Ovary (tissue), 3 donors: Measurements from ENCODE around the gene AGPS.

Experiments used
- EP300 ChIP-seq: sonication (generic); formaldehyde crosslinking; IDR thresholded peaks from one replicate; pipeline ENCODE4 v1.6.1; 2017; ENCODE audit warnings: antibody characterized with exemption
- POLR2A ChIP-seq: fragments of 450-650 bp; IDR thresholded peaks from one replicate; pipeline ENCODE4 v1.6.1; 2017; ENCODE audit warnings: antibody characterized with exemption, mild to moderate bottlenecking, moderate library complexity
- TF ChIP-seq, protein P1 (sequence below), 3 donors: fragments of 450-650 bp in 2 of 3; fragments of 200-600 bp in 1 of 3; IDR thresholded peaks; one replicate each; pipeline versions ENCODE4 v1.5.1 to v1.8.0; 2016 to 2022; ENCODE audit warnings: antibody characterized with exemption in 3 of 3, mild to moderate bottlenecking in 1 of 3
- donor health status: DM: no; HTN: no; CAD: no.

- TF ChIP-seq, protein P1, sequence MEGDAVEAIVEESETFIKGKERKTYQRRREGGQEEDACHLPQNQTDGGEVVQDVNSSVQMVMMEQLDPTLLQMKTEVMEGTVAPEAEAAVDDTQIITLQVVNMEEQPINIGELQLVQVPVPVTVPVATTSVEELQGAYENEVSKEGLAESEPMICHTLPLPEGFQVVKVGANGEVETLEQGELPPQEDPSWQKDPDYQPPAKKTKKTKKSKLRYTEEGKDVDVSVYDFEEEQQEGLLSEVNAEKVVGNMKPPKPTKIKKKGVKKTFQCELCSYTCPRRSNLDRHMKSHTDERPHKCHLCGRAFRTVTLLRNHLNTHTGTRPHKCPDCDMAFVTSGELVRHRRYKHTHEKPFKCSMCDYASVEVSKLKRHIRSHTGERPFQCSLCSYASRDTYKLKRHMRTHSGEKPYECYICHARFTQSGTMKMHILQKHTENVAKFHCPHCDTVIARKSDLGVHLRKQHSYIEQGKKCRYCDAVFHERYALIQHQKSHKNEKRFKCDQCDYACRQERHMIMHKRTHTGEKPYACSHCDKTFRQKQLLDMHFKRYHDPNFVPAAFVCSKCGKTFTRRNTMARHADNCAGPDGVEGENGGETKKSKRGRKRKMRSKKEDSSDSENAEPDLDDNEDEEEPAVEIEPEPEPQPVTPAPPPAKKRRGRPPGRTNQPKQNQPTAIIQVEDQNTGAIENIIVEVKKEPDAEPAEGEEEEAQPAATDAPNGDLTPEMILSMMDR (IDR thresholded peaks at IDR 0.05) = no peak
- no peak for TF ChIP-seq EP300
- no peak for TF ChIP-seq POLR2A
Measured at GRCh38 chr2:177429688-177430325, 37.2 kb downstream of the AGPS start.
